Keratinocyte (primary cell): ENCODE measurements around the gene LYRM2. TPM values are rescaled to one million over a fixed set of nuclear protein-coding genes. Genes with fewer than 3 reads are reported as not detected.

Experiments
- DNase-seq: peaks from one replicate; pipeline ENCODE4 v3.0.0-alpha.2; 2011; ENCODE audit warnings: low read depth, missing footprints, low spot score
- FAIRE-seq: peaks from 2 replicates; lab custom pipeline; 2011; peaks lifted over from hg19 to GRCh38; lab: Jason Lieb, UNC
- H2AFZ ChIP-seq: 2 replicates; pipeline ENCODE4 v1.6.0; 2012; ENCODE audit warnings: low read length, control low read depth, inconsistent platforms; ENCODE audit not compliant: control insufficient read depth
- H3K27ac ChIP-seq: 2 replicates; pipeline ENCODE4 v1.5.1; 2011; ENCODE audit warnings: low read length; ENCODE audit not compliant: control insufficient read depth, insufficient read depth
- H3K27me3 ChIP-seq: 3 replicates; pipeline ENCODE4 v1.6.0; 2011; ENCODE audit warnings: low read length; ENCODE audit not compliant: control insufficient read depth, insufficient read depth; ENCODE audit errors: extremely low read depth
- H3K36me3 ChIP-seq, 2 experiments: 2 replicates in 1 of 2; 3 replicates in 1 of 2; pipeline ENCODE4 v1.5.1; 2011; ENCODE audit warnings: low read length in 2 of 2, mild to moderate bottlenecking in 1 of 2; ENCODE audit not compliant: control insufficient read depth in 2 of 2, insufficient read depth in 2 of 2; ENCODE audit errors: extremely low read depth in 1 of 2
- H3K4me1 ChIP-seq: 3 replicates; pipeline ENCODE4 v1.5.1; 2011; ENCODE audit warnings: low read length; ENCODE audit not compliant: control insufficient read depth, insufficient read depth; ENCODE audit errors: extremely low read depth
- H3K4me2 ChIP-seq: 3 replicates; pipeline ENCODE4 v1.6.0; 2011; ENCODE audit warnings: low read depth, low read length; ENCODE audit not compliant: control insufficient read depth, insufficient read depth; ENCODE audit errors: extremely low read depth
- H3K4me3 ChIP-seq, 3 experiments: fragments of 200-600 bp in 1 of 3; sonication (generic) in 1 of 3; 2 replicates in 2 of 3; 3 replicates in 1 of 3; pipeline ENCODE4 v1.5.1; 2011 to 2016; ENCODE audit warnings: low read length in 3 of 3, mild to moderate bottlenecking in 3 of 3, control low read depth in 2 of 3, inconsistent platforms in 1 of 3, low read depth in 1 of 3, mixed read lengths in 1 of 3, mixed run types in 1 of 3, moderate library complexity in 1 of 3; ENCODE audit not compliant: control insufficient read depth in 2 of 3, insufficient read depth in 2 of 3; ENCODE audit errors: extremely low read depth in 1 of 3
- H3K79me2 ChIP-seq: 2 replicates; pipeline ENCODE4 v1.6.0; 2012; ENCODE audit warnings: low read length; ENCODE audit not compliant: control insufficient read depth, insufficient read depth
- H3K9ac ChIP-seq: 3 replicates; pipeline ENCODE4 v1.6.0; 2011; ENCODE audit warnings: low read length; ENCODE audit not compliant: control insufficient read depth, insufficient read depth; ENCODE audit errors: extremely low read depth
- H3K9me1 ChIP-seq: 3 replicates; pipeline ENCODE4 v1.6.0; 2011; ENCODE audit warnings: low read length; ENCODE audit not compliant: control insufficient read depth, insufficient read depth; ENCODE audit errors: extremely low read depth
- H3K9me3 ChIP-seq: 2 replicates; pipeline ENCODE4 v1.5.1; 2012; ENCODE audit warnings: low read depth, low read length; ENCODE audit not compliant: control insufficient read depth
- H4K20me1 ChIP-seq: 3 replicates; pipeline ENCODE4 v1.6.0; 2011; ENCODE audit warnings: low read length; ENCODE audit not compliant: control insufficient read depth, insufficient read depth; ENCODE audit errors: extremely low read depth
- CTCF ChIP-seq, 3 experiments: IDR thresholded peaks in 1 of 3; conservative IDR thresholded peaks in 1 of 3; optimal IDR thresholded peaks in 1 of 3; 2 replicates in 2 of 3; 3 replicates in 1 of 3; pipeline versions ENCODE3 to v1.5.1; 2011; ENCODE audit warnings: low read length in 3 of 3, mild to moderate bottlenecking in 3 of 3, moderate library complexity in 2 of 3, control low read depth in 1 of 3, inconsistent platforms in 1 of 3; ENCODE audit not compliant: insufficient read depth in 2 of 3; ENCODE audit errors: extremely low read depth in 1 of 3
- EZH2 ChIP-seq: IDR thresholded peaks from one replicate; pipeline ENCODE4 v1.6.1; 2012; ENCODE audit warnings: inconsistent platforms, mild to moderate bottlenecking, low read length, moderate library complexity
- dilution Hi-C: fragments of 300-500 bp; cut with MboI; formaldehyde crosslinking; loops from one replicate; pipeline ENCODE4 v1.7.0; 2020; ENCODE audit warnings: low sequenced_read_pairs; ENCODE audit not compliant: extremely low pct_ligation_motif_present
- polyA plus RNA-seq, 5 experiments: library from polyadenylated mRNA; depleted of rRNA in 3 of 5; stranded (reverse) in 3 of 5; stranded (forward) in 1 of 5; unstranded in 1 of 5; fragments of >200 nt; gene quantifications; 1 replicate in 1 of 5; 2 replicates in 3 of 5; 3 replicates in 1 of 5; pipeline versions ENCODE4 v1.2.1 to v1.2.3, GENCODE V29; 2011 to 2012; ENCODE audit warnings: missing spikeins in 2 of 5, low read depth in 1 of 5, low replicate concordance in 1 of 5

LYRM2 gene
- polyA plus RNA-seq, 1 donor (not counting 4 experiments of a cell fraction or from before 2014, with no cell fraction given) = 43.0 TPM

GRCh38 chr6:89536231-89536630 lies 102.3 kb downstream of the LYRM2 start:
- dilution Hi-C loops = no loop called here
- TF ChIP-seq EZH2 = no peak
- peak in 1 of 3 experiments; percentile 5 for TF ChIP-seq CTCF (optimal IDR thresholded peaks at IDR 0.05 in 1 of 3, IDR thresholded peaks at IDR 0.05 in 1 of 3, conservative IDR thresholded peaks at IDR 0.05 in 1 of 3; ENCODE audit: extremely low read depth in 1 of 3, insufficient read depth in 2 of 3, low read length in 3 of 3)
- no peak for FAIRE-seq
- Histone ChIP-seq H3K9ac (no peak overlapping the region), H3K9me1 (no peaks in the 10 kb centered on the region), H3K4me1 (no peaks in the 10 kb centered on the region), H3K36me3 (no peaks in the 10 kb centered on the region), H3K27me3 (no peaks in the 10 kb centered on the region), H3K9me3 (no peaks in the 10 kb centered on the region), H3K79me2 (no peaks in the 10 kb centered on the region), H3K27ac (no peak overlapping the region), H3K4me2 (no peak overlapping the region), H3K4me3 (no peak overlapping the region), H2AFZ (no peak overlapping the region), H4K20me1 (no peaks in the 10 kb centered on the region)
- no peak for DNase-seq

- DNase-seq (no peak), FAIRE-seq (no peak)
- no peaks in the 10 kb centered on the region for H3K9me1 ChIP-seq
- no peak overlapping the region for H3K27ac ChIP-seq
- no peaks in the 10 kb centered on the region for H3K9me3 ChIP-seq
- TF ChIP-seq EZH2 = no peak
- TF ChIP-seq CTCF (optimal IDR thresholded peaks at IDR 0.05 in 1 of 3, IDR thresholded peaks at IDR 0.05 in 1 of 3, conservative IDR thresholded peaks at IDR 0.05 in 1 of 3; ENCODE audit: extremely low read depth in 1 of 3, insufficient read depth in 2 of 3, low read length in 3 of 3) = no peak
- no peaks in the 10 kb centered on the region for H3K79me2 ChIP-seq
- H3K9ac ChIP-seq = no peak overlapping the region
- no peaks in the 10 kb centered on the region for H3K27me3 ChIP-seq
- no peaks in the 10 kb centered on the region for H4K20me1 ChIP-seq
- H3K36me3 ChIP-seq = no peaks in the 10 kb centered on the region
- dilution Hi-C loops = no loop called here
- no peak overlapping the region for H2AFZ ChIP-seq
- no peaks in the 10 kb centered on the region for H3K4me1 ChIP-seq
- H3K4me3 ChIP-seq = no peak overlapping the region
- no peak overlapping the region for H3K4me2 ChIP-seq
Observed at GRCh38 chr6:89530982-89531381, 107.6 kb downstream of the LYRM2 start.
